A673 (cell line): ENCODE data around the gene MYO5A. TPM values are rescaled to one million over a fixed set of nuclear protein-coding genes. Genes with fewer than 3 reads are reported as not detected.

Experiments
- BruUV-seq: library from RNA; stranded (reverse); fragments of 400-500 nt; replicated peaks from 2 replicates; lab custom pipeline; 2021; lab: Mats Ljungman, UMichigan
- CTCF ChIA-PET: fragments of 300-600 bp; sonication (Branson Sonifier 250); formaldehyde crosslinking; loops from one replicate; lab custom pipeline; 2022; ENCODE audit warnings: antibody characterized with exemption; lab: Charles Lee
- POLR2A ChIA-PET: fragments of 300-600 bp; sonication (Branson Sonifier 250); formaldehyde crosslinking; loops from one replicate; lab custom pipeline; 2022; ENCODE audit warnings: antibody characterized with exemption; ENCODE audit not compliant: low non-redundant PET; lab: Charles Lee
- DNase-seq: peaks from one replicate; pipeline ENCODE4 v3.0.0-alpha.2; 2015; ENCODE audit warnings: low spot score
- H3K27ac ChIP-seq: fragments of 200-600 bp; sonication (generic); 2 replicates; pipeline ENCODE4 v1.5.1; 2016; ENCODE audit warnings: mixed run types, low read depth, mild to moderate bottlenecking, mixed read lengths, antibody characterized with exemption, low read length; ENCODE audit not compliant: poor library complexity, severe bottlenecking
- H3K27me3 ChIP-seq: fragments of 200-600 bp; sonication (generic); replicated peaks from 2 replicates; pipeline ENCODE4 v1.6.1; 2017; ENCODE audit warnings: mixed run types, low read depth, mild to moderate bottlenecking, mixed read lengths, antibody characterized with exemption, low read length; ENCODE audit not compliant: insufficient read depth, poor library complexity
- H3K36me3 ChIP-seq: fragments of 200-600 bp; sonication (generic); 2 replicates; pipeline ENCODE4 v1.6.1; 2016; ENCODE audit warnings: mixed run types, mild to moderate bottlenecking, mixed read lengths, antibody characterized with exemption, low read length; ENCODE audit not compliant: insufficient read depth, poor library complexity, severe bottlenecking
- H3K4me1 ChIP-seq: fragments of 200-600 bp; sonication (generic); 2 replicates; pipeline ENCODE4 v1.6.1; 2017; ENCODE audit warnings: mixed run types, mild to moderate bottlenecking, mixed read lengths, antibody characterized with exemption, low read length; ENCODE audit not compliant: insufficient read depth, poor library complexity, severe bottlenecking
- H3K4me3 ChIP-seq: fragments of 200-600 bp; sonication (generic); 2 replicates; pipeline ENCODE4 v1.5.1; 2016; ENCODE audit warnings: low read depth, mixed run types, mild to moderate bottlenecking, mixed read lengths, low read length; ENCODE audit not compliant: poor library complexity, severe bottlenecking
- H3K9me3 ChIP-seq: fragments of 200-600 bp; sonication (generic); 2 replicates; pipeline ENCODE4 v1.6.1; 2016; ENCODE audit warnings: mixed run types, low read depth, mild to moderate bottlenecking, mixed read lengths, antibody characterized with exemption, low read length; ENCODE audit not compliant: poor library complexity, severe bottlenecking
- CTCF ChIP-seq: fragments of 300-800, 200-600 bp; sonication (generic); conservative IDR thresholded peaks from 2 replicates; pipeline ENCODE4 v1.5.1; 2017; ENCODE audit warnings: low read depth, mild to moderate bottlenecking, antibody characterized with exemption, low read length, moderate library complexity, mixed read lengths
- EZH2 ChIP-seq: fragments of 200-600 bp; sonication (generic); IDR thresholded peaks from 2 replicates; pipeline ENCODE4 v1.6.1; 2017; ENCODE audit warnings: borderline replicate concordance, low read depth, mild to moderate bottlenecking, mixed read lengths, antibody characterized with exemption, low read length; ENCODE audit not compliant: poor library complexity, severe bottlenecking
- intact Hi-C: fragments of 100-400 bp; cut with micrococcal nuclease; formaldehyde crosslinking; loops from one replicate; pipeline ENCODE4 v1.10.0; 2022; ENCODE audit not compliant: unreplicated experiment
- total RNA-seq: library from RNA; stranded (reverse); gene quantifications from 2 replicates; pipeline ENCODE4 v1.2.3, GENCODE V29; 2021

MYO5A gene
- total RNA-seq, 1 experiment from 2014 or later = 16.8 TPM

GRCh38 chr15:52329150-52329549, 199.5 kb downstream of the MYO5A start:
- Histone ChIP-seq H3K27ac (no peak overlapping the region), H3K9me3 (no peaks in the 10 kb centered on the region), H3K4me1 (no peaks in the 10 kb centered on the region), H3K27me3 (no peaks in the 10 kb centered on the region), H3K4me3 (no peak overlapping the region), H3K36me3 (no peaks in the 10 kb centered on the region)
- TF ChIP-seq CTCF (no peak), EZH2 (no peak)
- intact Hi-C loops = no loop called here
- ChIA-PET POLR2A (no interaction called here), CTCF (no interaction called here)
- no peak for DNase-seq
- BruUV-seq = no TSS peak

- intact Hi-C loops = no loop called here
- no peak for DNase-seq
- H3K9me3 ChIP-seq = no peaks in the 10 kb centered on the region
- no peak overlapping the region for H3K27ac ChIP-seq
- ChIA-PET POLR2A (no interaction called here), CTCF (no interaction called here)
- no peak overlapping the region for H3K4me3 ChIP-seq
- BruUV-seq = no TSS peak
- TF ChIP-seq CTCF = no peak
- TF ChIP-seq EZH2 = no peak
- H3K4me1 ChIP-seq = no peaks in the 10 kb centered on the region
- H3K27me3 ChIP-seq = no peaks in the 10 kb centered on the region
- no peaks in the 10 kb centered on the region for H3K36me3 ChIP-seq
Measured at GRCh38 chr15:52328680-52329079, 200.0 kb downstream of the MYO5A start.

GRCh38 chr15:52326756-52327155, 201.9 kb downstream of the MYO5A start:
- Histone ChIP-seq H3K27me3 (no peaks in the 10 kb centered on the region), H3K4me3 (no peak overlapping the region), H3K36me3 (no peaks in the 10 kb centered on the region), H3K27ac (no peak overlapping the region), H3K9me3 (no peaks in the 10 kb centered on the region), H3K4me1 (no peaks in the 10 kb centered on the region)
- BruUV-seq = no TSS peak
- POLR2A ChIA-PET = no interaction called here
- DNase-seq = no peak
- intact Hi-C loops = no loop called here
- TF ChIP-seq CTCF (no peak), EZH2 (no peak)
- CTCF ChIA-PET = no interaction called here
